C4-2B (cell line): ENCODE data around the gene KDM5C.
"Not testable (repeated sequence)": the region's sequence is repeated elsewhere in the genome, so short reads cannot be mapped to it uniquely, and the experiment has no call there.

ENCODE experiments used
- H3K27ac ChIP-seq: fragments of 450-650 bp; 2 replicates; pipeline ENCODE4 v1.5.1; 2017
- ZFX ChIP-seq: fragments of 450-650 bp; IDR thresholded peaks from 2 replicates; pipeline ENCODE4 v1.6.1; 2017
- TF ChIP-seq, protein P1 (sequence below): fragments of 450-650 bp; conservative IDR thresholded peaks from 2 replicates; pipeline ENCODE4 v1.5.1; 2017; ENCODE audit warnings: mild to moderate bottlenecking

The KDM5C gene

DNA sequence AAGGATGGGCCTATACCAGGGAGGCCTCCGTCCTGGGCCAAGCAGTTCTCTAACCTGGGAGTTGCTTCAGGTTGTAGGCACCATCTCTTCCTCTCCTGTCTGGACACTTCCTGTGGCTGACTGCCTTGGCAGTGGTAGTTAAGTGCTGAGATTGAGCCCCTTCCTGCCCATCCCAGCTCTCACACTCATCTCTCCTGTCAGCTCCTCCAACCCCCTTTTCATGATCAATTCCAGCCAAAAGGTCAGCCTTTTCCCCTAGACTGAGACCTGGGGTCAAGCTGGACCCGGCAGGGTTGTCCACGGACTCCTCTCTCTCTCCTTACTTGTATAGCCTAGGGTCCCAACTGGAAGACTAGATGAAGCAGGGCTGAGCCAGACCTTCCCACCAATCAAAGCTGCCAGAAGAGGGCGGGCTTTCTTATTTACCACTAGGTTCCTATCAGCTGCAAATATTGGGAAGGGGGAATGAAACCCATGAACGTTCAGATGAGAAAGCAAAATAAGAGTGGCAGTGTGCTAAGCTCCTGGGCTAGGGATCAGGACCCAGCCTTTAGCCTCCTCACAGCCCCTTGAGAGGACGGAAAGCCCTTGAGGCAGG is 34.5 kb downstream of the KDM5C start:
- no peak overlapping the region for H3K27ac ChIP-seq
- TF ChIP-seq, protein P1, sequence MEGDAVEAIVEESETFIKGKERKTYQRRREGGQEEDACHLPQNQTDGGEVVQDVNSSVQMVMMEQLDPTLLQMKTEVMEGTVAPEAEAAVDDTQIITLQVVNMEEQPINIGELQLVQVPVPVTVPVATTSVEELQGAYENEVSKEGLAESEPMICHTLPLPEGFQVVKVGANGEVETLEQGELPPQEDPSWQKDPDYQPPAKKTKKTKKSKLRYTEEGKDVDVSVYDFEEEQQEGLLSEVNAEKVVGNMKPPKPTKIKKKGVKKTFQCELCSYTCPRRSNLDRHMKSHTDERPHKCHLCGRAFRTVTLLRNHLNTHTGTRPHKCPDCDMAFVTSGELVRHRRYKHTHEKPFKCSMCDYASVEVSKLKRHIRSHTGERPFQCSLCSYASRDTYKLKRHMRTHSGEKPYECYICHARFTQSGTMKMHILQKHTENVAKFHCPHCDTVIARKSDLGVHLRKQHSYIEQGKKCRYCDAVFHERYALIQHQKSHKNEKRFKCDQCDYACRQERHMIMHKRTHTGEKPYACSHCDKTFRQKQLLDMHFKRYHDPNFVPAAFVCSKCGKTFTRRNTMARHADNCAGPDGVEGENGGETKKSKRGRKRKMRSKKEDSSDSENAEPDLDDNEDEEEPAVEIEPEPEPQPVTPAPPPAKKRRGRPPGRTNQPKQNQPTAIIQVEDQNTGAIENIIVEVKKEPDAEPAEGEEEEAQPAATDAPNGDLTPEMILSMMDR: peak; percentile 27
- TF ChIP-seq ZFX: no peak

DNA sequence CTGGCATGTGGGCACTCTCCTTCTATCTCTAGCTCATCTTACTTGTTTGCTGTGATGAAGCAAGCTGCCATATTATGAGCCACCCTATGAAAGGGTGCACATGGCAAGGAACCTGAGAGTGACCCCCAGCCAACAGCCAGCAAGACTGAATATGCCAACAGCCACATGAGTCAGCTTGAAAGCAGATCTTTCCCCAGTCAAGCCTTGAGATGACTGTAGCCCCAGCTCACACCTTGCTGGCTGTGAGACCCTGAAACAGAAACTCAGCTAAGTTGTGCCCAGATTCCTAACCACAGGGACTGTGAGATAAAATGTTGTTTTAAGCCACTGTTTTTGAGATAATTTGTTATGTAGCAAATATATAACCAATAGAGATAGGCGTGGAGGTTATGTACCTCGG is 36.2 kb downstream of the KDM5C start:
- H3K27ac ChIP-seq: no peak overlapping the region
- TF ChIP-seq, protein P1: no peak
- no peak for TF ChIP-seq ZFX

DNA sequence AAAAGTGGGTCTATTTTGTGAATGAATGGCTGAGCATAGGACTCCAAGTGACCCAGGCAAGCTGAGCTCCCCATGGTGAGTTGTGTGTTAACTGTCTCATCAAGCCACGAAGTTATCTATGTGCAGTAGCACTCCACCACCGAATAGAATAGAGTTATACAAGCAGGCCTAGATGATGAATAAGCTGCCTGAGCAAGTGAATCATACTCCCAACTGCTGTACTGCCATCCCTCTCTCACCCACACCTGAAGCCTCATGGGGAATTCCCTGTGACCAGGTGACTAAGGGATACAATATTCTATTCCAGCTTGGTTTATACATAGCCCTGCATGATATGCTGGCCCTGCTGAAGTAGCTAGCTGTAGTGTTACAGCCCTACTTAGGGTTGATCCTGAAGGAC is 38.7 kb downstream of the KDM5C start:
- no peak overlapping the region for H3K27ac ChIP-seq
- TF ChIP-seq ZFX: no peak
- TF ChIP-seq, protein P1: no peak

DNA sequence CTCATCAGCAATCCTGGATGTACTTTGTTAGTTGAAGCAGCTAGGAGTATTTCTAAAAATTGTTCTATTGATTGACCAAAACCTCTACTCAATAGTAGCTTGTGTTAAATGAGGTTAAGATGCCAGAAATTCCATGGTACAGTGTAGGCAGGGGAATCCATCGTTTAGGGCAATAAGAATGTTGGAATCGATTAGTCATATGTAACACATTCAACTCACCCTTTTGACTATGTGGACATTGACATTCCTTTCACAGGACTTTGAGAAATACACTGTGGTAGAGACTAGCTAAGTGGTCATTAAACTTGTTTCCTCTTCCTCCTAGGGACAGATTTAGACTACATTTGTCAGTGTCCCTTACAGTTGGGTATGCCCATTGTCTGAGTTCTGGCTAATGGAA is 40.2 kb downstream of the KDM5C start:
- no peak overlapping the region for H3K27ac ChIP-seq
- TF ChIP-seq ZFX: no peak
- TF ChIP-seq, protein P1: no peak

DNA sequence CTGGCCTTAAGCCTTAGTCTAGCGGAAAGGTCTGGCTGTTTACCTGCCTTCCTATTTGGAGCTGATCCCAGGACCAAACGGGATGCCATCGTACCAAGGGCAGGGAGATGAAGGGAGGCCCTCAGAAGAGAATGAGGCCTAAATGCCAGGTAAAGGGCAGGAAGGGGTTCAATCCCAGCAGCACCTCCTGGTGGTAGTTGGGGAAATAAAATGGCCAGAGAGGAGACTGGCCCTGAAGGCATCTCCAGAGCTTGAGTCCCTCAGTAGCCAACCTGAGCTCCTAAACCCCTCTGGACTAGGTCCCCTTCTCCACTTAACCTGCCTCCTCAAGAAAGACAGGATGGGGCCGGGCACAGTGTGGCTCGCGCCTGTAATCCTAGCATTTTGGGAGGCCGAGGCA is 53.7 kb downstream of the KDM5C start:
- no peak for TF ChIP-seq ZFX
- TF ChIP-seq, protein P1: peak; percentile 22
- H3K27ac ChIP-seq: no peak overlapping the region

DNA sequence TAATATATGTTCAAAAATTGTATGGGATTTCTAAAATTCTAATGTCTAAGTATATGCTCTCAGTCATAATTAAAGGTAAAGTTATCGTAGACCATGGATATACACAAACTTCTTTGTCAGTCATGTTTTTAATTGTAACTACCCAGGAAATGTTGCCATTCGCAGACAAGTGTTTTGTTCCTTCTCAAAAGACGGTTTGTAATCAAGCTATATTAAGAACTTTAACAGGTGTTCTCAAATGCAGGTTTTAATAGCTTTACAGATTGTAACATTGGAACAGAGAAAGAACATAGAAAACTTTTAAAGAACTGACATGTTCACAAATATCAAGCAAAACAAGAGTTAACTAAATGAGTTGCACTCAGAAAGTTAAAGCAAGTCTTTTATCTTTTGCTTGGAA is 58.9 kb downstream of the KDM5C start:
- TF ChIP-seq, protein P1: no peak
- TF ChIP-seq ZFX: no peak
- H3K27ac ChIP-seq: no peak overlapping the region

DNA sequence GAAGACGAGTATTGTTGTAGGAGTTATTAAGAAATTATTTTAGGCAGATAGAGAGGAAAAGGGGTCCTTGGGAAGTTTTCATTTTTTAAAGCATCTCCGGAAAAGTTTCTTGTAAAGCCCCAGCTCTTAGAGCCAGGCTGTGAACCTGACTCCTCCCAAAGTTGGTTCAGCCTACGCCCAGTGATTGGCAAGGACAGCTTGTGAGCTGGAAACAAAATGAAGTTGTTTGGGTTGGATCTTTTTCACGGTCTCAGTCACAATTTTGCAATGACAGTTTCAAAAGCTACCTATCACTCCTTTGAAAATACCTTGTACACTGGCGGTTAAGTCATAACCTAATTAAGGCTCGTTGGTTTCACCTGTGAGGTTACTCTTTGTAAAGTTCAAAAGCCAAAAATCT is 60.4 kb downstream of the KDM5C start:
- H3K27ac ChIP-seq: not testable (repeated sequence)

DNA sequence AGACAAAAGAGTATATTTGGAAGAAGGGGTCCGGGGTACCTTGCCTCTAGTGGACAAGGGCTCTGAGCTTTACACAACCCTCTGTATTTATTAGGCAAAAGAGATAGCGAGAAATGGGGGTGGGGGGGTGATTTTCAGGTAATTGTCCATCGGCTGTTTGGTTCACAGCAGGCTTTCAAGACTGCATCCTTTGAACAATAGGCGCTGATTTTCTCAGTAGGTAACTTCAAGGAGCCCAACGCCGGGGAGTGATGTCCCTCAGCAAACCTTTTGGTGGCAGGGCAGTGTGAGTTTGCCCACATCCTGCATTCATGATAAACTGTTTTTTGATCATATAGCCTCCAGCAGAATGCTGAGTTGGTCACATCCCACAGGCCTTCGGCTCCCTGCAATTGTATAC is 61.6 kb downstream of the KDM5C start:
- H3K27ac ChIP-seq: no peak overlapping the region
- TF ChIP-seq, protein P1: no peak
- no peak for TF ChIP-seq ZFX
